ENCODE results near the gene APBB2. TPM values are rescaled to one million over a fixed set of nuclear protein-coding genes. Genes with fewer than 3 reads are reported as not detected.

Gene APBB2
- total and polyA plus RNA-seq, 3 donors from 2014 or later: 19.7 to 77.9 (median 59.8) TPM

- intact Hi-C loops (cut with DNase I; ENCODE audit: low total_unique reads): no loop called here
- 95 to 96% methylated on average over 4 of the region's 4 CpGs for WGBS, 2 donors
- no peaks in the 10 kb centered on the region for H3K36me3 ChIP-seq (ENCODE audit: low read depth, missing control alignments)
- DNase-seq: no peak
- peaks cover 14% of the 10 kb centered on the region for H3K4me1 ChIP-seq
- TF ChIP-seq POLR2A (IDR thresholded peaks at IDR 0.05) (no peak), CTCF (IDR thresholded peaks at IDR 0.05) (no peak)
- no peak overlapping the region for H3K4me3 ChIP-seq
- no peak overlapping the region for H3K27ac ChIP-seq
- no peaks in the 10 kb centered on the region for H3K27me3 ChIP-seq
- no peaks in the 10 kb centered on the region for H3K9me3 ChIP-seq
These were observed 262.1 kb downstream of the APBB2 start for GRCh38 chr4:40952217-40952616.

GRCh38 chr4:40951026-40951425 lies 263.3 kb downstream of the APBB2 start:
- no peak for DNase-seq

GRCh38 chr4:40949358-40950100 lies 264.8 kb downstream of the APBB2 start:
- Histone ChIP-seq H3K4me3 (no peak overlapping the region), H3K27me3 (no peaks in the 10 kb centered on the region), H3K4me1 (peaks cover 14% of the 10 kb centered on the region), H3K9me3 (no peaks in the 10 kb centered on the region), H3K36me3 (ENCODE audit: low read depth, missing control alignments) (no peaks in the 10 kb centered on the region), H3K27ac (no peak overlapping the region)
- no peak for TF ChIP-seq CTCF (IDR thresholded peaks at IDR 0.05)
- no peak for TF ChIP-seq POLR2A (IDR thresholded peaks at IDR 0.05)
- intact Hi-C loops (cut with DNase I; ENCODE audit: low total_unique reads): no loop called here
- 83 to 85% methylated on average over 23 of the region's 23 CpGs for WGBS, 2 donors
- no peak for DNase-seq

More at GRCh38 chr4:40951026-40951425, 263.3 kb downstream of the APBB2 start:
- Histone ChIP-seq H3K4me3 (no peak overlapping the region), H3K4me1 (peaks cover 14% of the 10 kb centered on the region), H3K36me3 (ENCODE audit: low read depth, missing control alignments) (no peaks in the 10 kb centered on the region), H3K9me3 (no peaks in the 10 kb centered on the region), H3K27me3 (no peaks in the 10 kb centered on the region), H3K27ac (no peak overlapping the region)
- 89 to 90% methylated on average over 5 of the region's 5 CpGs for WGBS, 2 donors
- TF ChIP-seq POLR2A (IDR thresholded peaks at IDR 0.05) (no peak), CTCF (IDR thresholded peaks at IDR 0.05) (no peak)
- intact Hi-C loops (cut with DNase I; ENCODE audit: low total_unique reads): no loop called here

- 74 to 78% methylated on average over 6 of the region's 6 CpGs for WGBS, 2 donors
- Histone ChIP-seq H3K27ac (no peak overlapping the region), H3K36me3 (ENCODE audit: low read depth, missing control alignments) (no peaks in the 10 kb centered on the region), H3K4me3 (no peak overlapping the region), H3K4me1 (no peaks in the 10 kb centered on the region), H3K9me3 (no peaks in the 10 kb centered on the region), H3K27me3 (no peaks in the 10 kb centered on the region)
- TF ChIP-seq POLR2A (IDR thresholded peaks at IDR 0.05) (no peak), CTCF (IDR thresholded peaks at IDR 0.05) (no peak)
- intact Hi-C loops (cut with DNase I; ENCODE audit: low total_unique reads): no loop called here
- no peak for DNase-seq
These were observed 266.3 kb downstream of the APBB2 start for GRCh38 chr4:40948014-40948413.

GRCh38 chr4:40946652-40947051 lies 267.7 kb downstream of the APBB2 start:
- no peak overlapping the region for H3K4me3 ChIP-seq
- H3K4me1 ChIP-seq: no peaks in the 10 kb centered on the region
- H3K27ac ChIP-seq: no peak overlapping the region
- no peak for TF ChIP-seq CTCF (IDR thresholded peaks at IDR 0.05)
- no peak for TF ChIP-seq POLR2A (IDR thresholded peaks at IDR 0.05)
- no peaks in the 10 kb centered on the region for H3K36me3 ChIP-seq (ENCODE audit: low read depth, missing control alignments)
- no peak for DNase-seq
- intact Hi-C loops (cut with DNase I; ENCODE audit: low total_unique reads): no loop called here
- WGBS, 2 donors: 87 to 93% methylated on average over 9 of the region's 9 CpGs
- no peaks in the 10 kb centered on the region for H3K27me3 ChIP-seq
- H3K9me3 ChIP-seq: no peaks in the 10 kb centered on the region
